HFF-Myc (cell line): ENCODE results near the gene PGP.

Source experiments
- DNase-seq: peaks from one replicate; pipeline ENCODE4 v3.0.0-alpha.2; 2011; ENCODE audit warnings: low read depth; ENCODE audit errors: extremely low read depth
- H3K4me3 ChIP-seq: replicated peaks from 2 replicates; pipeline ENCODE4 v1.5.1; 2011; ENCODE audit warnings: low read depth, mild to moderate bottlenecking, control low read depth, low read length
- TF ChIP-seq, protein P1 (sequence below): IDR thresholded peaks from 2 replicates; pipeline ENCODE4 v1.5.1; 2012; ENCODE audit warnings: mild to moderate bottlenecking, low read depth, low read length, control low read depth; ENCODE audit errors: missing control alignments

PGP gene

DNA sequence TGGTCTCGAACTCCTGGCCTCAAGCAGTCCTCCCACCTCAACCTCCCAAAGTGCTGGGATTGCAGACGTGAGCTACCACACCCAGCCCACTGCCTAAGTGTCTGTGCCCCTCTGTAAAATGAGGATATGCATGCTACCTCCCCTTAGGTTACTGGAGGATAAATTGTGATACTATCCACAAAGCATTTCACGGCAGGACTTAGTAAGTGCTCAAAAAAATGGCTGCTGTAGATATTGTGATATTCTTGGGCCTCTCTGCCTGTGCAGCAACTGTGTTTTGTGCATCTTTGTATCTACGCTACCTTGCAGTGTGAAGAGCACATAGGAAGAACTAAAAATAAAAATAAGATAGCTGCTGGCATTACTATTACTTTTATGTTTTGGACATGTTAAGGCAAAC, 16.4 kb downstream of the PGP start:
- no peak for DNase-seq
- TF ChIP-seq, protein P1, sequence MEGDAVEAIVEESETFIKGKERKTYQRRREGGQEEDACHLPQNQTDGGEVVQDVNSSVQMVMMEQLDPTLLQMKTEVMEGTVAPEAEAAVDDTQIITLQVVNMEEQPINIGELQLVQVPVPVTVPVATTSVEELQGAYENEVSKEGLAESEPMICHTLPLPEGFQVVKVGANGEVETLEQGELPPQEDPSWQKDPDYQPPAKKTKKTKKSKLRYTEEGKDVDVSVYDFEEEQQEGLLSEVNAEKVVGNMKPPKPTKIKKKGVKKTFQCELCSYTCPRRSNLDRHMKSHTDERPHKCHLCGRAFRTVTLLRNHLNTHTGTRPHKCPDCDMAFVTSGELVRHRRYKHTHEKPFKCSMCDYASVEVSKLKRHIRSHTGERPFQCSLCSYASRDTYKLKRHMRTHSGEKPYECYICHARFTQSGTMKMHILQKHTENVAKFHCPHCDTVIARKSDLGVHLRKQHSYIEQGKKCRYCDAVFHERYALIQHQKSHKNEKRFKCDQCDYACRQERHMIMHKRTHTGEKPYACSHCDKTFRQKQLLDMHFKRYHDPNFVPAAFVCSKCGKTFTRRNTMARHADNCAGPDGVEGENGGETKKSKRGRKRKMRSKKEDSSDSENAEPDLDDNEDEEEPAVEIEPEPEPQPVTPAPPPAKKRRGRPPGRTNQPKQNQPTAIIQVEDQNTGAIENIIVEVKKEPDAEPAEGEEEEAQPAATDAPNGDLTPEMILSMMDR: no peak

DNA sequence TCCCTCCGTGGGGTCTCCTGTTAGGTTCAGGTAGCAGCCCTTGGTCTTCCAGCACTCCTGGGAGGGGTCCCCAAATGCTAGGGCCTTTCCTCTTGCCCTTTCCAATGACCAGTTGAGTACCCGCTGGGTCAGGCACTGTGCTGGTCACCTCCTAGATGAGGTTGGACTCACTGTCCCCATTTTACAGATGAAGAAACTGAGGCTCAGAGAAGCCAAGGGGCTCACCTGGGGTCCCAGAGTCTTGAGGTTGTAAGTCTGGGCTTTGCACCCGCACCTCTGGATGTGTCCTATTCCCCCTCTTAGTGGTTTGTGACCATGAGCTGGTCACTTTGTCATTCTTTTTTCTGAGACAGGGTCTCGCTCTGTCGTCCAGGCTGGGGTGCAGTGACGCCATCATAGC, 16.9 kb downstream of the PGP start:
- TF ChIP-seq, protein P1: no peak
- no peak overlapping the region for H3K4me3 ChIP-seq
- DNase-seq: no peak

More for the DNA sequence above, 16.4 kb downstream of the PGP start:
- no peak overlapping the region for H3K4me3 ChIP-seq

DNA sequence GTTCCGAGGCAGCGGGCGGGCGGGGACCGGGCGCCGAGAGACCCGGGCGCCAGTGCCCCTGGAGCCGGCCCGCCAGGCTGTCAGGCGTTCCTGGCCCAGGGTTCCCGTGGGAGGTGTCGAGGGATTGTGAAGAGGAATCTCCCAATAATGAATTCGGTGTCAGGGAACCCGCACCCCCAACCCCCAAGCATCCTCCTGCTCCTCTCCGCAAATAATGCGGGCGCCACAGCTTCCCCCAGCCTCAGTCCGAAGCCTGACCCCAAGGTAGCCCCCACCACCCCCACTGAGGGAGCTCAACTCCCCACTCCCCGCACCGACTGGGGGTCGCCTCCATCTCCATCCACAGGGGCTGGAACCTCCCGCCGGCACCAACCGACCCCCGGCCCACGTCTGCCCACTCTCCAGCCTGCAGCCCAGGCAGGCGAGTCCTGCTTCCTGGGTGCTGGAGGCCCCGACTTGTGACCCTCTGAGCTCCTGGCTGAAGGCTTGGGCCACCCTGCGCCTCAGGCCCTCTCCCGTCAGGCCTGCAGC, 17.6 kb downstream of the PGP start:
- no peak for DNase-seq
- TF ChIP-seq, protein P1: no peak
- no peak overlapping the region for H3K4me3 ChIP-seq

DNA sequence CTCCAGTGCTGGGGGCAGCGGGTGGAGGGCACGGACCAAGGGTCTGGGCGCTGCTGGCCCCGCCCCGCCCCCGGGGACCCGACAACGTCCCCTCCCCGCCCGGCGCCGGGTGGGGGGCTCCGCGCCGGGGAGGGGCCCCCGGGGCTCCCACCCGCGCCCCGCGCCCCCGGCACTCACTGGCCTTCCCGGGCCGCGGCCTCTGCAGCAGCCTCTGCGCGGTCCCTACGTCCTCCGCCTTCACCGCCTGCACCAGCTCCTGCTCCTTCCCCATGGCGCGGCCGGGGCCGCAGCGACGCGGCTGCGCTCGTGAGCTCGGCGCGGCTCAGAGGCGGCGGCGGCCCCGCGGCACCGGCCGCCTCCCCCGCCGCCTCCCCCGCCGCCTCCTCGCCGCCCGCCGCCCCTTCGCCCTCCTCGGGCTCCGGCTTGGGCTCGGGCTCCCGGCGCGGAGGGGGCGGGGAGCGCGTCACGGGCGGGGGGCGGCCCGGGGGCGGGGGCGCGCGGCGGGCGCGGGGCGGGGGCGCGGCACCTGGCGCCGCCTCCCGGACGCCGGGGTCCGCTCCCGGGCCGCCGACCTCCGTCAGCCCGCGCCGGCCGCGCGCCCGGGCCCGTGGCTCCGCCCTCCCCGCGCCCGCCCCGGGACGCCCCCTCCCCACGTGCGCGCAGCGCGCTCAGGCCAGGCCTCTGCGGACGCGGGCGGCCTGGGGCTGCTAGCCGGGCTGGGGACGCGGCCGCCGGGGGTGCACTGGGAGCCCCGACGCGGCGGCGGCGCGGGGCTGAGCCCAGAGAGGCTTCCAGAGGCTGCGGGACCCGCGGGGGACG, 18.3 kb downstream of the PGP start, which contains the start of gene CASKIN1:
Gene CASKIN1 (minus strand): TSS at position 444 of the 819 bp plus-strand sequence. CDS start 173 bp downstream, at position 271.
- TF ChIP-seq, protein P1: no peak
- no peak for DNase-seq
- peak within 1 kb of the TSS; percentile 17; the same call in 1 of the 2 replicates for H3K4me3 ChIP-seq

DNA sequence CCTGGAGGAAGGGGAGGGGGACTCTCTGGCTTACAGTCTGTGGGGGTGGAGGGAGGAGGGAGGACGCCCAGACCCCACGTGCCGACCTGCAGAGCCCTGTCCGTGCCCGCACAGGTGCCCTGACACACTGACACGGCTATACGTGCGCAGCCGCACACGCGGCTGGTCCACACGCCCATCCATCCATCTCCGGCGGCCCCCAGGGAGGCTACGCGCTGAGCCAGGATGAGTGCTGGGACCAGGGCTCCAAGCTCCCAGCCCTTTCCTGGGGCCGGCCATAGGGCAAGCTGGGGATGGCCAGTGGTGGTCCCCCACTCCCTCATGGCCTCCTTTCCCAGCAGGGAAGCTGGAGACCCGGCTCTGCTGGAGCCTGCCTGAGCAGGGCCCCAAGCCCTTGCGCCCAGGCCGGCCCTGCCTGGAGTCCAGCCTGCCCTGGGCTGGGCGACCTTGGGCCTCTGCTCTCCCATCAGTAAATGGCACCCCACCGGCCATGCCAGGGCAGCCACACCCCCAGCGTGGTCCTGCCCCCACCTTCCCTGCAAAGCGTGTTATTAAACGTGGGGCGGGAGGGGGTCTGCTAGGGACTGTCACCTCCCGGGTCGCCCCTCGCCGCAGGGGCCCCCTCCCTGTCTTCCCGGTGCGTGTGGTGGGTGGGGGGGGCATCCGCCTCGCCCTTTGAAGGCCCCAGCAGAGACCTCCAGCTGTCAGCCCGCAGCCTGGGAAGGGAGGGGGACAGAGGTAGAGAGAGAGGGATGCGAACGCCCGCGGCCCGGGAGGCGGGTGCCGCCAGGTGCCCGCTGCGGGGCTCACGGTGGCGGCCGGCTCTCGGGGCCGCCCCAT, 19.1 kb downstream of the PGP start:
- DNase-seq: no peak
- TF ChIP-seq, protein P1: no peak
- H3K4me3 ChIP-seq: peak overlapping the region; percentile 17; the same call in 1 of the 2 replicates

DNA sequence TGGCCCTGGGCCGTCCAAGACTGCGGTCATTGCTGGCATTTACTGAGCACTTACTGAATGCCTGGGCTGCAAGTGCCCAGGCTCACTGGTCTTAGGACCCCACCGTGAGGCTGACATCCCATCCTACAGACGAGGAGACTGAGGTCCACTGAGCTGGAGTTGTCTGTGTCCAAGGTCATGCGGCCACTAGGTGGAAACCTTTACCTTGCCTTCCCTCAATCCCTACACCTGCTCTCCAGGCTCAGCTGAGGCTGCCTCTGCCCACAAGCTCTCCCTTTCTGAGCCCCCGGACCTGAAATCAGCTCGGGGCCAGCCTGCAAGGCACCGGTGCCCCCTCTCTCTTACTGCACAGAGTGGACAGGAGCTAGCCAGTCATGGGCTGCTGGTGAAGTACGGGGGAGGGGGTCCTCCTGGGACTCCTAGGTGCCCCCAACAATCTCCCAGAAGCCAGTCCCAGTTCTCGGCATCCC, 19.8 kb downstream of the PGP start:
- H3K4me3 ChIP-seq: no peak overlapping the region
- TF ChIP-seq, protein P1: peak; percentile 33
- DNase-seq: no peak
